Osteoblast (primary cell): ENCODE results near the gene BTBD7. TPM values are rescaled to one million over a fixed set of nuclear protein-coding genes. Genes with fewer than 3 reads are reported as not detected.

Source experiments
- DNase-seq: peaks from one replicate; pipeline ENCODE4 v3.0.0; 2011; ENCODE audit warnings: low spot score, mixed read lengths; ENCODE audit not compliant: insufficient read length; ENCODE audit errors: missing footprints
- H2AFZ ChIP-seq: 2 replicates; pipeline ENCODE4 v1.6.0; 2011; ENCODE audit warnings: mild to moderate bottlenecking, low read length
- H3K27ac ChIP-seq: 2 replicates; pipeline ENCODE4 v1.5.1; 2011; ENCODE audit warnings: mild to moderate bottlenecking, low read depth, low read length, moderate library complexity
- H3K27me3 ChIP-seq: 2 replicates; pipeline ENCODE4 v1.6.0; 2012; ENCODE audit warnings: mild to moderate bottlenecking, control low read depth, inconsistent platforms, low read length, moderate library complexity; ENCODE audit not compliant: insufficient read depth
- H3K36me3 ChIP-seq: 2 replicates; pipeline ENCODE4 v1.5.1; 2011; ENCODE audit warnings: mild to moderate bottlenecking, low read length, control low read depth, moderate library complexity; ENCODE audit not compliant: insufficient read depth
- H3K4me1 ChIP-seq: 2 replicates; pipeline ENCODE4 v1.5.1; 2011; ENCODE audit warnings: mild to moderate bottlenecking, low read length, control low read depth, moderate library complexity; ENCODE audit not compliant: insufficient read depth
- H3K4me2 ChIP-seq: 2 replicates; pipeline ENCODE4 v1.6.0; 2011; ENCODE audit warnings: mild to moderate bottlenecking, low read length; ENCODE audit not compliant: insufficient read depth
- H3K4me3 ChIP-seq: fragments of 200-600 bp; sonication (generic); 3 replicates; pipeline ENCODE4 v1.5.1; 2012; ENCODE audit warnings: mild to moderate bottlenecking, low read length, inconsistent platforms; ENCODE audit not compliant: insufficient read depth
- H3K79me2 ChIP-seq: 2 replicates; pipeline ENCODE4 v1.6.0; 2012; ENCODE audit warnings: mild to moderate bottlenecking, low read length, control low read depth, inconsistent platforms; ENCODE audit not compliant: insufficient read depth
- H3K9me3 ChIP-seq: 2 replicates; pipeline ENCODE4 v1.5.1; 2011; ENCODE audit warnings: low read depth, low read length, control low read depth
- H4K20me1 ChIP-seq: 2 replicates; pipeline ENCODE4 v1.6.0; 2012; ENCODE audit warnings: mild to moderate bottlenecking, low read length, control low read depth; ENCODE audit not compliant: insufficient read depth
- total RNA-seq: library from RNA; depleted of rRNA; stranded (reverse); fragments of >200 nt; gene quantifications from 2 replicates; pipeline ENCODE4 v1.2.3, GENCODE V29; 2012
- TF ChIP-seq, protein P1 (sequence below): IDR thresholded peaks from 2 replicates; pipeline ENCODE4 v1.5.1; 2011; ENCODE audit warnings: mild to moderate bottlenecking, low read depth, low read length, moderate library complexity; ENCODE audit errors: extremely low read depth

The BTBD7 gene
- total RNA-seq, 1 donor: 31.1 TPM

- Histone ChIP-seq H3K27me3 (no peaks in the 10 kb centered on the region), H3K9me3 (no peaks in the 10 kb centered on the region), H2AFZ (no peak overlapping the region), H3K27ac (peak overlapping the region; percentile 12), H3K4me1 (peaks cover 32% of the 10 kb centered on the region), H4K20me1 (peaks cover 58% of the 10 kb centered on the region), H3K36me3 (no peaks in the 10 kb centered on the region), H3K4me3 (no peak overlapping the region), H3K79me2 (peaks cover 95% of the 10 kb centered on the region), H3K4me2 (no peak overlapping the region)
- TF ChIP-seq, protein P1, sequence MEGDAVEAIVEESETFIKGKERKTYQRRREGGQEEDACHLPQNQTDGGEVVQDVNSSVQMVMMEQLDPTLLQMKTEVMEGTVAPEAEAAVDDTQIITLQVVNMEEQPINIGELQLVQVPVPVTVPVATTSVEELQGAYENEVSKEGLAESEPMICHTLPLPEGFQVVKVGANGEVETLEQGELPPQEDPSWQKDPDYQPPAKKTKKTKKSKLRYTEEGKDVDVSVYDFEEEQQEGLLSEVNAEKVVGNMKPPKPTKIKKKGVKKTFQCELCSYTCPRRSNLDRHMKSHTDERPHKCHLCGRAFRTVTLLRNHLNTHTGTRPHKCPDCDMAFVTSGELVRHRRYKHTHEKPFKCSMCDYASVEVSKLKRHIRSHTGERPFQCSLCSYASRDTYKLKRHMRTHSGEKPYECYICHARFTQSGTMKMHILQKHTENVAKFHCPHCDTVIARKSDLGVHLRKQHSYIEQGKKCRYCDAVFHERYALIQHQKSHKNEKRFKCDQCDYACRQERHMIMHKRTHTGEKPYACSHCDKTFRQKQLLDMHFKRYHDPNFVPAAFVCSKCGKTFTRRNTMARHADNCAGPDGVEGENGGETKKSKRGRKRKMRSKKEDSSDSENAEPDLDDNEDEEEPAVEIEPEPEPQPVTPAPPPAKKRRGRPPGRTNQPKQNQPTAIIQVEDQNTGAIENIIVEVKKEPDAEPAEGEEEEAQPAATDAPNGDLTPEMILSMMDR: no peak
- DNase-seq: no peak
Observed at GRCh38 chr14:93320489-93320888, 12.3 kb downstream of the BTBD7 start.

DNA sequence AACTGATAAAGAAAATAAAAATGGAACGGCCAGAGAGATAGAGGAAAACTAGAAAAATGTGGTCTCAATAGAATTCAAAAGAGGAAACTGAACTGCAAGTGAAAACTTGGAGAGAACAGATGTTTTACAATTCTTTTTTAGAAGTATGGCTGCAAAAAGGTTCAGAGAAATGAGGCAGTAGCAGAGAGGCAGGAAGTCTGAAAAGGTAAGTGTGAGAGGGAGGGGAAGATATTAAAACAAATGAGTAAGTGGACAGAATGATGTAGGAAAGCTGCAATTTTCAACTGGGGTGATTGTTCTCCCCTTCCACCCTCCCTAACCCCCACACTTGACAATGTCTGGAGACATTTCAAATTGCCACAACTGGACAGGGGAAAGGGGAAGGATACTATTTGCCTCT is 12.9 kb downstream of the BTBD7 start:
- peaks cover 53% of the 10 kb centered on the region for H4K20me1 ChIP-seq
- no peak overlapping the region for H3K4me3 ChIP-seq
- no peak overlapping the region for H2AFZ ChIP-seq
- H3K4me2 ChIP-seq: no peak overlapping the region
- peaks cover 32% of the 10 kb centered on the region for H3K4me1 ChIP-seq
- H3K9me3 ChIP-seq: no peaks in the 10 kb centered on the region
- no peaks in the 10 kb centered on the region for H3K27me3 ChIP-seq
- TF ChIP-seq, protein P1: no peak
- H3K27ac ChIP-seq: peak overlapping the region; percentile 59
- H3K36me3 ChIP-seq: no peaks in the 10 kb centered on the region
- H3K79me2 ChIP-seq: peaks cover 94% of the 10 kb centered on the region
- DNase-seq: no peak

- Histone ChIP-seq H4K20me1 (peaks cover 48% of the 10 kb centered on the region), H3K9me3 (no peaks in the 10 kb centered on the region), H3K4me2 (no peak overlapping the region), H3K27ac (peak overlapping the region; percentile 59), H3K27me3 (no peaks in the 10 kb centered on the region), H3K4me1 (peaks cover 32% of the 10 kb centered on the region), H3K79me2 (peaks cover 92% of the 10 kb centered on the region), H2AFZ (no peak overlapping the region), H3K4me3 (no peak overlapping the region), H3K36me3 (no peaks in the 10 kb centered on the region)
- TF ChIP-seq, protein P1: no peak
- DNase-seq: no peak
Observed at GRCh38 chr14:93319494-93319893, 13.3 kb downstream of the BTBD7 start.

DNA sequence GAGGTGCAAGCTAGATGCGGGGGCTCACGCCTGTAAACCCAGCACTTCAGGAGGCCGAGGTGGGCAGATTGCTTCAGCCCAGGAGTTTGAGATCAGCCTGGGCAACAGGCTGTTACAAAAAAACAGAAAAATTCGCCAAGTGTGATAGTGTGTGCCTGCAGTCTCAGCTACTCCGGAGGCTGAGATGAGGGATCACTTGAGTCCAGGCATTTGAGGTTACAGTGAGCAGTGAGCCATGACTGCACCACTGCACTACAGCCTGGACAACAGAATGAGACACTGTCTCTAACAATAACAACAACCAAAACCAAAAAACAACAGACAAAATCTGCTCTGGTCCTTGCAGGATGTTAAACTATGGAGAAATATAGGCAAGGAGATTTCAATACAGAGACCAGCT is 13.9 kb downstream of the BTBD7 start:
- Histone ChIP-seq H3K36me3 (no peaks in the 10 kb centered on the region), H3K27ac (peak overlapping the region; percentile 59), H2AFZ (no peak overlapping the region), H3K4me2 (peak overlapping the region; percentile 67), H3K4me3 (no peak overlapping the region), H3K9me3 (no peaks in the 10 kb centered on the region), H3K79me2 (peaks cover 91% of the 10 kb centered on the region), H3K27me3 (no peaks in the 10 kb centered on the region), H4K20me1 (peaks cover 46% of the 10 kb centered on the region), H3K4me1 (peaks cover 32% of the 10 kb centered on the region)
- TF ChIP-seq, protein P1: no peak
- DNase-seq: no peak
